HG03060 (cell line): ENCODE measurements around the gene ZSCAN26.
"Not testable (repeated sequence)": the region's sequence is repeated elsewhere in the genome, so short reads cannot be mapped to it uniquely, and the experiment has no call there.

Experiments used
- ATAC-seq: cut with Tn5 transposase; IDR thresholded peaks from one replicate; pipeline ENCODE4 v1.9.1; 2021; ENCODE audit warnings: low read depth, moderate number of reproducible peaks; ENCODE audit not compliant: unreplicated experiment

ZSCAN26 gene

GRCh38 chr6:28254121-28254519, 12.8 kb upstream of the ZSCAN26 start:
- no peak for ATAC-seq

- no peak for ATAC-seq
Measured at GRCh38 chr6:28257042-28257441, 9.9 kb upstream of the ZSCAN26 start.

GRCh38 chr6:28258877-28259777, 7.8 kb upstream of the ZSCAN26 start, which contains the start of gene NKAPL:
Gene NKAPL (plus strand): TSS chr6:28259297. CDS start chr6:28259372, 75 bp downstream.
- no peak for ATAC-seq

DNA sequence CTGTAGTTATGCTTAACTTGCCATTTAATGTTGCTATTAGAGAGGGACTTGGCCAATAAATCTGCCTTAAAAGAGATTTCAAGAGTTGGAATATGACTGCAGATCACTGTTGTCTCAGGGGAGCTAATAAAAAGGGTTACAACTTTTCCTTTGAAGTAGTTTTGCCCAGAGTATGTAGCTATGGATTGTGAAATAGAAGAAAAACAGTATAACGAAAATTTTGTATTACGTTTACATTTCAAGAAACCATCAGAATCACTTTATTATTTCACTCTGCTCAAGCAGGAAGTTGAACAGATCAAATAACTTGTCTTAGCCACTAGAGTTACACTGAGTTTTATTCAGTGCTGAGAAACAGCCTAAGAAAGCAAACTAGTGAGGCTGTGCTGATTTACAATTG, 3.0 kb upstream of the ZSCAN26 start:
- no peak for ATAC-seq

DNA sequence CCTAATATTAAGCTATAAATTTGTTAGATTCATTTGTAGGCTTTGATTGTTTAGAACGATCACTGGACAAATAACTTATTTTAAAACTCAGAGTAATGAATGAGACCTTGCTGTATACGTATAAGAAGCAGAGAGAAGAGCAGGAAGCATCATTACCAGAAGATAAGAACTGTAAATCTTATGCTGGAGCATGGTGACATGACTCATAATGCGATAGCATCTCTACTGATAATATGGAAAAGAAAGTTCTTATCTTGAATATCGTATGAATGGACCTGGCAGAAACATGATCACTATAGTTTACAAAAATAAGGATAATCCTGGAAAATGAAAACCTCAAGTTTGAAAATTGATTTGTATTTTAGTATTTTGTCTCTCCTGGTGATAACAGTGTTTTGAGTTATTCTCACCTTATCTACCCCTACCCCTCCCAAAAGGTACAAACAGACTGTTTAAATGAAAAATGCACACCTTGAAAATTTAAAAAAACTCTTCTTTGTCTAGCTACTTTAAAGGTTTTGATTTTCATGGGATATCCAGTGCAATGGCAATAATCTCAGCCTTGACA, 2.0 kb upstream of the ZSCAN26 start:
- ATAC-seq, result no peak

- no peak for ATAC-seq
Measured at GRCh38 chr6:28266563-28266961, 381 bp upstream of the ZSCAN26 start.

DNA sequence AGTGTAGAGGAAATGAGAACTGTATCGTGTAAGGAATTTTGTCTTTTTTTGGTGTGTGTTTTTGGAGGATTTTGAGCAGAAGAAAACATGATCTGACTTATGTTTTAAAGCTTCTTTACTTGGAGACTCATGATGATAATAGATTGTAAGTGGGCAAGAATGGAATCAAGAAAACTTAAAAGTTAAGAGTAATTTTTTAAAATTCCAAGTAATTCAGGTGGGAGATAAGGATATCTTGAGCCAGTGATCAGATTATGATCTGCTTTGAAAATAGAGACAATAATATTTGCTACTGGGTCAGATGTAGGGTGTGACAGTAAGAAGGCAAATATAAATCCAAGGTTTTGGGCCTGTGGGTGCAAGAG, 734 bp downstream of the ZSCAN26 start:
- ATAC-seq, result no peak

DNA sequence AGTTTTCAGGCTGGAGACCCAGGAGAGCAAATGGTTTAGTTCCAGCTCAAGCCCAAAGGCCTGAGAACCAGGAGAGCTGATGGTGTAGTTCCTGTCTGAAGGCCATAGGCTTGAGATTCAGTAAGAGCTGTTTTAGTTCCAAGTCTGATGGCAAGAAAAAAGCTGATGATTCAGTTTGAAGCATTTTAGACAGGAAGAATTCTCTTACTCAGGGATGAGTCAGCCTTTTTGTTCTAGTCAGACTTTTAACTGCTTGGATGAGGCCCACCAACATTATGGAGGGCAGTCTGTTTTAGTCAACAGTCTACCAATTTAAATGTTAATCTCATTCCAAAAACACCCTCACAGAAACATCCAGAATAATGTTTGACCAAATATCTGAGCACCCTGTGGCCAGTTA, 2.5 kb downstream of the ZSCAN26 start:
- no peak for ATAC-seq

DNA sequence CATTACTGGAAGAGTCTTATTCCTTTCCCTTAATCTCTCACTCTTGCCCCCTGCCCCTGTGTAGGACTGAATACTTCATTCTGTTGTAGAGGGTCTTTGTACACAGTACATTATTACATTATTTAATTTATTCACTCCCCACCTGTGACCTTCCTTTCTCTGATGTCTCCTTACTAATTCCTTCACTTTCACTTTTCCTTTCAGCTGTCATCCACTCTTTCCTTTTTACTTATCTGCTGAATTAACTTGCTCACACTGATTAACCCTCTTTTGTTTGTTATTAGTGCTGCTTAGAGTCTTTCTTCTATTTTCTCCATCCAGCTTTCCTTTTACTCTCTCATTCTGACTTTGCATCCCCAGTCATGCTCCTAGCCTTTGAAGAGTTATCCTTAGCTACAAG, 7.9 kb downstream of the ZSCAN26 start:
- ATAC-seq, result no peak

- ATAC-seq, result no peak
Measured at GRCh38 chr6:28277746-28278145, 10.8 kb downstream of the ZSCAN26 start.

DNA sequence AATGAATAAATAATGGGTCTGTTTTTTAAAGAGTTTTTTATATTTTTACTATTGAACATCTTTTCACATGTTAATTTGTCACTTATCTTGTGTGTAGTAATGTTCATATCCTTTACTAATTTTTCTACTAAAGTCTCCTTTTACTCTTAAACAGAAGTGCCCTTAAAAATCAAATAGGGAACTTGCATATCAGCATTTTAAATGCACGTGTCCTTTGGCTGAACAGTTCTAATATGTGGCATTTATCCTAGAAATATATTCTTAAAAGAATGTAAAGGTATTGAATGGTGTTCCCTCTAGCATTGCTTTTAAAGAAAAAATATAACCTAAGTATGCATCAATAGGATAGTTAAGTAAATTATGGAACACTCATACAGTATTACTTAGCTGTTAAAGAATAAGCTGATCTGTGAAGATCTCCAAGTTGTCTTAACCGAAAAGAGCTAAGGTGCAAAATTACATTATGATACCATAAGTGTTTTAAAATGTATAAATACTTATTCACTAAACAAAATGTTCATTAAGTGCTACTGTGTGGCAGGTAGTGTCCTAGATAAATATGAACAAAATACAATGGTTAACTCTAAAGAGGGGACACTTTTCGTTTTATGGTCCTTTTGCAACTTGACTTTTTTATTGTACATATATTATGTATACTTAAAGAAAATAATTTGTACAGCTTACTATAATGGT, 13.8 kb downstream of the ZSCAN26 start:
- ATAC-seq, result no peak

DNA sequence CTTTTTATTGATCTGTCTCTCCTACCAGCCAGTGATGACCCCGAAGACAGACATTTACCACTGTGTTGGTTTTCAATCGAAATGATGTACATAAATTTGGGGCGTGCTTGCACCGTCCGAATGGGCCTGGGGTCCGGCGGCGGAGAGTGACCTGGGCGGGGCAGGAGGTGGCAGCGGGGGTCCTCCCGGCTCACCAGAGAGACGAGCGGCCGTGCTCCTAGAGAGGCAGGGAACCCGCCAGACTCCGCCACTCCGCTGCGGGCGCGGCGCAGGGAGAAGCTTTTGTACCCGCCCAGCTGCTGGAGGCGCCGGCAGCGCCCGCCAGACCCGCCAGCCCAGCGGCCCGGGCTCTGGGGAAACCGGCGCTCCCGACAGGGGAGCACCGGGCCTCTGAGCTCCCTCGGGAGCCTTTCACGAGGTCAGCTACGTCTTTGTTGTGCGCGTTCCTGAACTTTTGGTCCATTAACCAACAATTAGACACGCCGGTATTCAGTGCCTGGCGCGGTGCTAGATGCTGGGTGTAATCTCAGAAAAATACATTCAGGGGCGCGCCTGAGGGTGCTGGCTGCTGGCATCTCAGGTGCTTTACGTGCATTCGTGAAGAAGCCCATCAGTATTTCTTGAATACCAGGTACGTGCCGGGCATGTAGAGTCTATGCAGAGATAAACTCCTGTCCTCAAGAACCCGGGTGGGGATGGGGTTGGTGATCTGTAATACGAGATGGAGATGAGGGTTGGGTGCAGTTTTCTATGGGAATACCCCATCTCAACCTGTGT, 14.5 kb downstream of the ZSCAN26 start, which contains the start of gene PGBD1:
PGBD1 (plus strand) TSS at position 285 of the 777 bp plus-strand sequence. CDS start 2,242 bp downstream, outside the sequence.
- no peak for ATAC-seq

DNA sequence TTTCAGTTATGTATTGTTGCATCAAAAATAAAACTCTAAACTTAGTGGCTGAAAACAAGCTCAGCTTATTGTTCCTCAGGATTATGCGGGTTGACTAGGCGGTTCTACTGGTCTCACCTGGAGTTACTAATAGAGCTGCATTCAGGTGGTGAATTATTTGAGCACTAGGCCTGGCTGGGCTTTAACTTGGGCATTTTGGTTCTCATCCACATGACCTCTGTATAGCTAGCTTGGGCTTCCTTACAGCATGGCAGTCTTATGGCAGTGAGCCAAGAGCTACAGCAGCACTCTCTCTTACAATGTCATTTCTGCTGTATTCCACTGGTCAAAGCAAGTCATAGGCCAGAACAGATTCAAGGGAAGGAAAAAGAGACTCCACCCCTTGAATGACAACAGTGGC, 16.0 kb downstream of the ZSCAN26 start:
- ATAC-seq, result no peak

- ATAC-seq, result no peak
Measured at GRCh38 chr6:28291573-28291972, 24.6 kb downstream of the ZSCAN26 start.

DNA sequence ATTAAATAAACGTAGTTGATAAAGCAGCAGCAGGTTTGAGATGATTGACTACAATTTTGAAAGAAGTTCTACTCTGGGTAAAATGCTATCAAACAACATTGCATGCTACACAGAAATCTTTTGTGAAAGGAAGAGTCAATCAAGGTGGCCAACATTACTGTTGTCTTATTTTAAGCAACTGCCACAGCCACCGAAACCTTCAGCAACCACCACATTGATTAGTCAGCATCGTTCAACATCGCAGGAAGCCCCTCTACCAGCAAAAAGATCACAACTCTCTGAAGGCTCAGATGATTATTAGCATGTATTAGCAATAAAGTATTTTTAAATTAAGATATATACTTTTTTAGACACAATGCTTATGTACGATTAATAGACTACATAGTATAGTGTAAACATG, 28.4 kb downstream of the ZSCAN26 start:
- no peak for ATAC-seq

GRCh38 chr6:28296520-28297060, 29.6 kb downstream of the ZSCAN26 start:
- ATAC-seq, result no peak

GRCh38 chr6:28303570-28303969, 36.6 kb downstream of the ZSCAN26 start:
- ATAC-seq, result peak; percentile 75

GRCh38 chr6:28306363-28306762, 39.4 kb downstream of the ZSCAN26 start:
- ATAC-seq, result not testable (repeated sequence)

- no peak for ATAC-seq
Measured at GRCh38 chr6:28311139-28311823, 44.3 kb downstream of the ZSCAN26 start.

DNA sequence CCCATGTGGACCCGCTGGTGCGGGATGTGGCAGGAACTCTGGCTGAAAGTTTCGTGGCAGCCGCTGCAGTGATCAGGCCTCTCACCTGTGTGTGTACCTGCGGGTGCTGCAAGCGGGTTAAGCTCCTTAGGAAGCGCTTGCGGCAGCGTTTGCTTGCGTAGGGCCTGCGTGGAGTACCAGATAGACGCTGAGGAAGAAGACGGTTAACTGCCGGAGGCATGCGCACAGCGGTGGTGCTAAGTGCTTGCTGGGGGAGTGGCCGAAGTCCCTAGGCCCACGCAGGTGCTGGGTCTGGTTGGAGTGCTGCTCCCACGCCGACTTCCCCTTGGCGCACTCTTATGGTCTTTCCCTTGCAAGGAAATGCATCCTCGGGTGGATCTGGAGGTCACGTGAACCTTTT, 46.0 kb downstream of the ZSCAN26 start:
- ATAC-seq, result no peak
